ENCODE data around the gene GCKR.

GCKR gene, protein sequence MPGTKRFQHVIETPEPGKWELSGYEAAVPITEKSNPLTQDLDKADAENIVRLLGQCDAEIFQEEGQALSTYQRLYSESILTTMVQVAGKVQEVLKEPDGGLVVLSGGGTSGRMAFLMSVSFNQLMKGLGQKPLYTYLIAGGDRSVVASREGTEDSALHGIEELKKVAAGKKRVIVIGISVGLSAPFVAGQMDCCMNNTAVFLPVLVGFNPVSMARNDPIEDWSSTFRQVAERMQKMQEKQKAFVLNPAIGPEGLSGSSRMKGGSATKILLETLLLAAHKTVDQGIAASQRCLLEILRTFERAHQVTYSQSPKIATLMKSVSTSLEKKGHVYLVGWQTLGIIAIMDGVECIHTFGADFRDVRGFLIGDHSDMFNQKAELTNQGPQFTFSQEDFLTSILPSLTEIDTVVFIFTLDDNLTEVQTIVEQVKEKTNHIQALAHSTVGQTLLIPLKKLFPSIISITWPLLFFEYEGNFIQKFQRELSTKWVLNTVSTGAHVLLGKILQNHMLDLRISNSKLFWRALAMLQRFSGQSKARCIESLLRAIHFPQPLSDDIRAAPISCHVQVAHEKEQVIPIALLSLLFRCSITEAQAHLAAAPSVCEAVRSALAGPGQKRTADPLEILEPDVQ

DNA sequence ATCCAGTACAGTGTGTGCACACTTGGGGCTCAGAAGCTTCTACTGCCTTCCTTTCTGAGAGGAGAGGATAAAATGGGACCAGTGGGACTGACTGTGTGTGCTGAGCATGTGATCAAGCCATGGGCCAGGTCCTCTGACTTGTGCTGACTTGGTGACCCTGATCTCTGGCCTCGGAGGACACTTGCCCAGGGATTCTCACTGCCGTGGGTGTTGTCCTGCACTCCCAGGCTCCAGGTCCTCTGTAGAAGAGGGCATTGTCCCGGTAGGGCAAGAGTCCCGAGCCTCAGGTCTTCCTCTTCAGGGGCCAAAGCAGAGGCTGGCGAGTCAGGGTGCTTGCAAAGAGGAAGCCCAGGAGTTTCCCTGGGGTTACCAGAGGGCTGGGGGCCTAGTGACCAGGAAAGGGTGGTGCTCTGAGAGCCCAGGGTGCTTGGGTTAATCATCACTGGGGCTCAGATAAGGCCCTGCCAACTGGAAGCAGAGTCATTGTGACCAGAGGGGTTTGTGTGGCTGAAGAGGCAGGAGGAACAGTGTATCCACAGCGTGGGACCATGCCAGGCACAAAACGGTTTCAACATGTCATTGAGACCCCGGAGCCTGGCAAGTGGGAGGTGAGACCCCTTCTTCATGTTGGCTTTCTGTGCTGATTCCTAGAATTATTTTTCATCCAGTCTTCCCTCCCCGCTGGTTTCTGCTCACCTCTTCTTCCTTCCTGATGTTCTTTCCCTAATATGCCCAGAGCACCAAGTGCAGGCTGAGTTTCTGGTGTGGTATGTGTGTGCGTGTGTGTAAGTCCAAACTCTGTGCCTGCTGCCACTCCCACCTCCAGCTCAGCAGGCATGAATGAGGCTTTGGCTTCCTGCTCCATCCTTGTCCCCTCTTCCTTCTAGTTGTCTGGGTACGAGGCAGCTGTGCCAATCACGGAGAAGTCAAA, at the start of gene GCKR:
TSS of gene GCKR (plus strand) at position 483 of the 931 bp plus-strand sequence. CDS start at position 549, 66 bp downstream.
- peaks cover 28% of the 10 kb centered on the region for H3K27me3 Mint-ChIP-seq
- H3K4me3 Mint-ChIP-seq = peak within 1 kb of the TSS; percentile 66
- peaks cover 10% of the 10 kb centered on the region for H3K4me1 Mint-ChIP-seq
- H3K9me3 Mint-ChIP-seq = no peaks in the 10 kb centered on the region
- no peak within 1 kb of the TSS for H3K27ac Mint-ChIP-seq
- H3K36me3 Mint-ChIP-seq = no peaks in the 10 kb centered on the region

DNA sequence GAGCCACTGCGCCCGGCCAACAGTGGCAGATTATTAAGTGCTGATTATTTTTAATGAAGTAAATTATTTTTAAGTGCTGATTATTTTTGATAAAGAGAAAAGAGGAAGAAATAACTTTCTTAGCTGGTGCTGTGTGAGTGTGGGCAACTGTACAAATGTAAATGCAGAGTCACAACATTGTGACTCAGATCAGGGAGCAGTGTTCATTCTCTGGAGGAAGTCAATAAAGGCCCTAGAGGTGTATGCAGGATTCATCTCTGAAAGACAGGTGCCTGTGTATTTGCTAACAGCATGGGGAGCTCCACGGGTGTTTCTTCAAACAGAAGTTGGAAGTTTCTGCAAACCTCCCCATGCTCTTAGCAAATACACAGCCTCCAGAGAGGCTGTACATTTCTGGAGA, 48.3 kb upstream of the GCKR start:
- peaks cover 9% of the 10 kb centered on the region for H3K4me1 Mint-ChIP-seq
- H3K27ac Mint-ChIP-seq = no peak overlapping the region
- H3K27me3 Mint-ChIP-seq = no peaks in the 10 kb centered on the region
- H3K9me3 Mint-ChIP-seq = no peaks in the 10 kb centered on the region
- no peak overlapping the region for H3K4me3 Mint-ChIP-seq
- peaks cover 3% of the 10 kb centered on the region for H3K36me3 Mint-ChIP-seq

DNA sequence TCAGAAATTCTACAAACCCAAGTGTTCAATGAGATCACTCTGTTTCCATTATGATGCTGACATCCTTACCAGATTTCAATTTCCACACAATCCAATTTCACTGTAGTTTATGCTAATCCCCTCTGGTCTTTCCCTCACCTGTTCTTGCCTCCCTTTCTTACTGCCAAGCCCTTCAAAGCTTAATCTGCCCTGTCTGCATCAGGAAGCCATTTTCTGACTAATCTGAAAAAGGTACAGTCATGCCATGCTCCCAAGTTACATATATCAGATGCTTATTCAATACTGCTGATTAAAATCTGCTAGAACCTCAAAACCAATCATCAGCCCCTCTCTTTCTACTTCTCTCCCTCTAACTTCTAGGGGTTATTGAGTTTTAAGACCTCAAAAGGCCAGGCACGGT, 45.5 kb upstream of the GCKR start:
- Mint-ChIP-seq H3K4me3 (no peak overlapping the region), H3K36me3 (peaks cover 4% of the 10 kb centered on the region), H3K27me3 (no peaks in the 10 kb centered on the region), H3K9me3 (no peaks in the 10 kb centered on the region), H3K4me1 (peaks cover 2% of the 10 kb centered on the region), H3K27ac (no peak overlapping the region)

DNA sequence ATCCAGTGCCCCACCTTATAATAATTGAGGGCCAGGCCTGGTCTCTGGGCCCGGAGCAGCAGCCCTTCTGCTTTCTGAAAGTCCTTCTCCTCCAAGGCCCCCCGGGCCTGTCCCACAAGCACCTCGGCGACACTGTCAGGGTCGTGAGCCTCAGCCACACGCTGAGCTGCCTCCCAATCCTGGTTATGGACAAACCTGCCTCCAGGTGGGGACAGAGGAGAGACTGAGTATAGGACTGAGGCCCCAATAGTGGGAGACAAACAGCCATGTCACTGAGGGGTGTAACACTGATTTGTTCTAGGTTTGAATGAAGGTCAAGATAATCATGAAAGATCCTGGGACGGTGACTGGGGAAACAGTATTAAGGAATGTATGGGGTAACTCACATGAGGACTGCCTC, 42.7 kb upstream of the GCKR start:
- no peak overlapping the region for H3K27ac Mint-ChIP-seq
- H3K4me3 Mint-ChIP-seq = no peak overlapping the region
- H3K4me1 Mint-ChIP-seq = no peaks in the 10 kb centered on the region
- H3K27me3 Mint-ChIP-seq = no peaks in the 10 kb centered on the region
- no peaks in the 10 kb centered on the region for H3K9me3 Mint-ChIP-seq
- peaks cover 7% of the 10 kb centered on the region for H3K36me3 Mint-ChIP-seq

DNA sequence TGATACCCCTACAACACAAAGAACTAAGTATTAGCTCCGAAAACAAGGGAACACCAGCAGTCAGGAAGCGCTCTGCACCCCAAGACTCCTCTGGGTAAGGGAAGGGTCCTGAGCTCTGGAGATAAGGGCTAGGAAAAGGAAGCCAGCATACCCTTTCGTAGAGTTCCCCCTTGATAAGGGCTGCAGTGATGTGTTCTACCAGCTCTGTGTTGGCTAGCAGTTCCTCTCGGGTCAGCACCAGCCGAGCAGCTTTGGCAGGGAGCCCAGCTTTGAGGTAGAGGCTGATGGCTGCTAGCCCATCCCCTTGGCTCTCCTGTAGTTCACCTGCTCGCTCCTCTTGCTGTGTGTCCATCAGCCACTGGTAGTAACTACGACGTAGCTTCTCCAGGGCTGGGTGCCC, 35.5 kb upstream of the GCKR start:
- Mint-ChIP-seq H3K27ac (no peak overlapping the region), H3K36me3 (peaks cover 7% of the 10 kb centered on the region), H3K4me1 (no peaks in the 10 kb centered on the region), H3K27me3 (no peaks in the 10 kb centered on the region), H3K9me3 (no peaks in the 10 kb centered on the region), H3K4me3 (no peak overlapping the region)

DNA sequence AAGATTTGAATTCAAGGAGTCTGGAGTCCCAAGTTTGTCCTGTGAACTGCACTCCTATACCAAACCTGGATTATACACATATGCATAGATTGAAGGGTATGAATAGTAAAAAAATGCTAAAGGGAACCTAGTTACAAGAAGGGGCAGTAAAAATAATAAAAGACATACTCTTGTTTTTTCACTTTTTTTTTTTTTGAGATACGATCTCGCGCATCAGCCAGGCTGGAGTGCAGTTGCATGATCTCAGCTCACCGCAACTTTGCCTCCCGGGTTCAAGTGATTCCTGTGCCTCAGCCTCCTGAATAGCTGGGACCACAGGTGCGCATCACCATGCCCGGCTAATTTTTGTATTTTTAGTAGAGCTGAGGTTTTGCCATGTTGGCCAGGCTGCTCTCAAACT, 32.2 kb upstream of the GCKR start:
- H3K4me3 Mint-ChIP-seq = no peak overlapping the region
- H3K36me3 Mint-ChIP-seq = peaks cover 4% of the 10 kb centered on the region
- no peaks in the 10 kb centered on the region for H3K27me3 Mint-ChIP-seq
- no peak overlapping the region for H3K27ac Mint-ChIP-seq
- H3K9me3 Mint-ChIP-seq = no peaks in the 10 kb centered on the region
- H3K4me1 Mint-ChIP-seq = no peaks in the 10 kb centered on the region

DNA sequence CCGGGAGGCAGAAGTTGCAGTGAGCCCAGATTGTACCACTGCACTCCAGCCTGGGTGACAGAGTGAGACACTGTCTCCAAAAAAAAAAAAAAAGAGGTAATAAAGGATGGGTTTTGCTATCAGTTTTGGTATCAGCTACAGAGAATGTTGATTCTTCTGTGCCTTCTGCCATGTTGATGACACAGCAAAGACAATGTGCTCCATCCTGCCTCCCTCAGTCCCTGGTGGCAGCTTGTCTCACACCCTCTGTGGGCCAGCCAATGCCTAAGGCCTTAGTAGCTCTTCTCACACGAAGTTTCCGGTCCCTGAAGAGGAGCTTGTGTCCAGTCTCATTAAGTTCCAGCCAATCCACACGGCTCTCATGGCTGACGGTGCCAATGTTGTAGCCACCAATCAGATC, 24.7 kb upstream of the GCKR start:
- Mint-ChIP-seq H3K9me3 (no peaks in the 10 kb centered on the region), H3K4me3 (no peak overlapping the region), H3K36me3 (peaks cover 5% of the 10 kb centered on the region), H3K4me1 (no peaks in the 10 kb centered on the region), H3K27me3 (no peaks in the 10 kb centered on the region), H3K27ac (no peak overlapping the region)

DNA sequence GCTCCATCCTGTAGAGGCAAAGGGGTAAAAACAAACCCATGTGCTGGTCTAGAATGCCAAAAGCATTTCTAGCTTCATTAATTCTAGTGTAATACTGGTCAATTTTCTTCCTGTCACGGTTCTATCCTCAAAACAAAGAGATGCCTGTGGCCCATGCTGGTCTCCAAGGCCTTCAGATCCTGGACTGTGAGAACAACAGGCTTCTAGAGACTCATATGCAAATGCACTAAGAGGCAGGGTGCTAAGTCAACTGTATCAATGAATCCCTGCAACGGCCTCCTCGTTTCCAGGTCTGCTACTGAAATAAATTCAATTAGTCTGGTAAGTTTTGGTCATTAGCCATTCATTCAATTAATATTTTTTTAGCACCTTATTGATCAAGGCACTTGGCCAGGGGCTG, 11.1 kb upstream of the GCKR start:
- Mint-ChIP-seq H3K4me3 (no peak overlapping the region), H3K36me3 (peaks cover 6% of the 10 kb centered on the region), H3K27me3 (no peaks in the 10 kb centered on the region), H3K9me3 (no peaks in the 10 kb centered on the region), H3K4me1 (peaks cover 15% of the 10 kb centered on the region), H3K27ac (no peak overlapping the region)

DNA sequence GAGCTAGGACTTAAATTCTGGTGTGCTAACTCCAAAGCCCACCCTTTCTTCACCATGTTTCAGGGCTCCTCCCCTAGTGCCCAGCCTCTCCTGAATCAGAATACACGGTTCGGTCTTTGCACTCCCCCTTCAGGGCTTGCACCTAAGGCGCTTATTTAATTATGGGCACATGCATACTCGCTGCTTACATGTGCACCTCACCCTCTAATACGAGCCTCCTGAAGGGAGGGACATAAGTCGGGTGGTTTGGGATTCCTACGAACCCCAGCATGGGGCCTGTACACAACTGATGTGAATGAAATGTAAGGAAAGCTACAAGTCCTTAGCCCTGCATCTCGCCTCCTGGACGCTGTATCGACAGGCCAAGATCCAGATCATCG, 7.5 kb upstream of the GCKR start:
- H3K27me3 Mint-ChIP-seq = peaks cover 5% of the 10 kb centered on the region
- peaks cover 2% of the 10 kb centered on the region for H3K36me3 Mint-ChIP-seq
- peak overlapping the region; percentile 69 for H3K27ac Mint-ChIP-seq
- no peaks in the 10 kb centered on the region for H3K9me3 Mint-ChIP-seq
- peak overlapping the region; percentile 70 for H3K4me3 Mint-ChIP-seq
- peaks cover 18% of the 10 kb centered on the region for H3K4me1 Mint-ChIP-seq

DNA sequence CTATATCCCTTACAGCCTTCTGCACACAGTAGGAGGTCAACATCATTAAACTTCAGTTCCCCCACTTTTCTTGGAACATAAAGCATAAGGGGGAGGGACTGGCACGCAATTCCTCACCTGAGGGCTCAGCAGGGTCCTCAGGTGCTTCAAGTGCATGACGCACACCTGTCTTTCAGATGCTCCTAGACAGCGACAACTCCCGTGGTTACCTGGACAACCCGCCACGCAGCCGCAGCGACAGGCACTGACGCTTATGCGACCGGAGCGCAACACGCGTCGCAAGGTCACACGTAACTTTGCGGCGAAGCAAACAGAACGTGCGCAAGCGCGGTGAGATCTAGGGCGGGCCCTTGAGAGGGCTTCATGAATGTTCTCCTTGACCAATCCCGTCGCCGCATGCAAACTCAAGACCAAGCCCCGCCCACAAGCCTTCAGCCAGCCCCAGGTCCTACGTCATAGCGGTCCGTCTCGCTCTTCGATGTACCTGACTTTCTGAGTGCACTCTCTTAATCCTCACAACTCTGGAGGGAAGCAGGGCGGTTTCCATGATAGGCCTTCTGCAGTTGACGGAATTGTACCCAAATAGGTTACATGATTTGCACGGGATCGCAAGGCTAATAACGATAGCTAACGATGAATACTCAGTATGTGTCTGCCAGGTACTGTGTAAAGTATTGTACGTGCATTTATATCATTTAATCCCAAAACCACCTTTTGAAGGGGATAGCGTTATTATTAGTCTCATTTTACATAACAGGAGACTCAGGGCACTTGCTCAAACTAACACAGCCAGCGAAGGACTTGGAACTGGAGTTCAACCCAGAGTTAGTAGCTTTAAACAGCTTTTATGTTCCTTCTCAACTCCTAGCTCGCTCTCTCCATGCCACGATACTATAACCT, 6.9 kb upstream of the GCKR start, which contains the start of gene IFT172:
TSS of gene IFT172 (minus strand) at position 246 of the 900 bp plus-strand sequence. CDS start at position 156, 90 bp downstream.
- no peaks in the 10 kb centered on the region for H3K9me3 Mint-ChIP-seq
- peak within 1 kb of the TSS; percentile 69 for H3K27ac Mint-ChIP-seq
- H3K4me1 Mint-ChIP-seq = peaks cover 18% of the 10 kb centered on the region
- H3K4me3 Mint-ChIP-seq = peak within 1 kb of the TSS; percentile 70
- peaks cover 6% of the 10 kb centered on the region for H3K27me3 Mint-ChIP-seq
- H3K36me3 Mint-ChIP-seq = peaks cover 2% of the 10 kb centered on the region

DNA sequence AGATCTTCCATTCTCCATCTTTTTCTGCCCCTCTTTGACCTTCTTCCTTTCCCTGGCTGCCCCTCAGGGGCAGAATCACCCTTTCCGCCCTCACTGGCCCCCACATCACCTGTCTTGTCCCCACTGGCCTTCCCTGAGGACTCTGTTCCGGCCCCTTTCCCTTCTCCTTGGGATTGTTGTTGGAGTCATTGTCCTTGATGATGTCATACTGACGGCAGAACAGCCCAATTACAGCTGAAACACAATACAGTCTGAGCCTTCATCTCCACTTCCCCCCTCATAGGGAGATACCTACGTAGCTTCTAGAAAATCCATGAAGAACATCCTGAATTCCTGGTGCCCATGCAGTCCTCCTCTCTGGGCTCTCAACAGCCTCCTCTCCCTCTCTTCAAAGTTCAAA, 4.1 kb upstream of the GCKR start:
- Mint-ChIP-seq H3K27me3 (peaks cover 24% of the 10 kb centered on the region), H3K36me3 (no peaks in the 10 kb centered on the region), H3K27ac (no peak overlapping the region), H3K4me3 (no peak overlapping the region), H3K4me1 (peaks cover 25% of the 10 kb centered on the region), H3K9me3 (no peaks in the 10 kb centered on the region)

DNA sequence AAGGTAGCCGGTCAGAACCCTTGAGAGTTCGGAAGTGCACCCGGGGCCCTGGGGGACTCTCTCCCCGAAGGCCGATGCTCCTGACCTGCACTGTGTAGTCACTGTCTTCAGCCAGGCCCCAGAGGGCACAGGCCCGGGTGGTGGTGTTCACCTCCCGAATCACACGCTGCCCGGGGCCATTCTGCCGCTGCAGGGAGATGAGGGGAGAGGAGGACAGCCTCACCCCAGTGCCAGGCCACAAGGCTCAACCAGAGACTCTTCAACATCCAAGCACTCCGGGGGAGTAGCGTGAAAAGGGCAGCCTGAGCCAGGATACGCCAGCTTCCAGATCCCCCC, 2.7 kb upstream of the GCKR start:
- peaks cover 28% of the 10 kb centered on the region for H3K27me3 Mint-ChIP-seq

DNA sequence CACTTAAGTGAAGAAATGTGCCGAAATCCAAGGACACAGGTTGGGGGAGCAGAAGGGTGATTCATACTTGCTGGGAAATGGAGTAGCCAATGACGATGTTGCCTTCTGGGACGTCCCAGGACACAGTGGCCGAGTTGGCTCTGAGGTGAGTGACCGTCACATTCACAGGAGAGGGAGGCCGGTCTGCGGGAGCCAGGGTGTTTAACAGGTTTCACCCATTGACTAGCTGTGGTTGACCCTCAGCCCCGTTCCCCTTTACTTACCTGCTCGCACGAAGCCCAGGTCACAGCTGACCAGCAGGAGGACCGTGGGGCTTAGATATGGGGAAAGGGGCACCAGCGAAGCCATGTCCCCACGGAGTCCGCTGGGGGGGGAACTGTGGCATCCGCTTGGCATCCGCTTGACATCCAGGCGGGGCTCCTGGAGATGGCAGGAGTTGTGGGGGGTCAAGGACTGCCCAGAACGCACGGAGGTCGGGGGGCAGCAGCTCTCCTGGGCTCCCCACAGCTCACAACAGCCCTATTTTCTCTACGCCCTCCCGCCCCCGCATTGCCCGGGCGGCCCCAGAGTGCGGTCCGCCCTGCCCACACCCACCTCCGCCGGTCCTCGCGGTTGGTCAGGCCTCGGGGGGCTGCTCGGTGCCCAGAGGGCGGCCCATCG, 2.2 kb upstream of the GCKR start:
- Mint-ChIP-seq H3K36me3 (no peaks in the 10 kb centered on the region), H3K4me1 (peaks cover 21% of the 10 kb centered on the region), H3K27ac (no peak overlapping the region), H3K27me3 (peaks cover 28% of the 10 kb centered on the region), H3K9me3 (no peaks in the 10 kb centered on the region), H3K4me3 (peak overlapping the region; percentile 34)

More for the DNA sequence above, 2.7 kb upstream of the GCKR start:
- H3K4me1 Mint-ChIP-seq = peaks cover 25% of the 10 kb centered on the region
- H3K4me3 Mint-ChIP-seq = peak overlapping the region; percentile 34
- no peaks in the 10 kb centered on the region for H3K9me3 Mint-ChIP-seq
- no peak overlapping the region for H3K27ac Mint-ChIP-seq
- H3K36me3 Mint-ChIP-seq = no peaks in the 10 kb centered on the region

DNA sequence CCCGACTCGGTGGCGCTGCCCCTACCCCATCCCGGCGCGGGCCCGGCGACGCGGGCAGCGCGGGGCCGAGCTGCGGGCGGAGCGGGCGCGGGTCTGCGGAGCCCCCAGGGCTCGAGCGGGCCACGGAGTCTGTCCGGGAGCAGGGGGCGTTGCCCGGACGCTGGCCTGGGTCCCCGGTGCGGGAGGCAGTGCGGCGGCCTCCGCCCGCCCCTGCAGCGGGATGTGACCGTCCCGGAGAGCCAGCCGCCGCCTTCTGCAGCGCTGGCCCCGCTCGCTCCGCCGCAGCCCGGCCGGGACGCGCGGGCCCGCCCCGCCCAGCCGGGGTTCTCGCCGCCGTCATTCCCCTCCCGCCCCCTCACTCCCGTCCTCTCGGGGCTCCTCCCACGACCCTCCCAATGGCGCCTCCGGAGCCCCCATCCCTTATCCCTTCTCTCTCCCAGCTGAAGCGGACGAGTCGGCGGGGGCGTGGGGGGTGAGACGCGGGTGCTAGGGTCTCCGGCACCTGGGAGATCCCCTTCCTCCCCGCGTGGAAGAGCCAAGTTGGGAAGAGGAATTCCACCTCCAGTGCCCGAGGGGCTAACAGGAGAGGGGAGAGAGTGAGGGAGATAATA, 1.6 kb upstream of the GCKR start, which contains the start of gene FNDC4:
TSS of gene FNDC4 (minus strand) at position 257 of the 611 bp plus-strand sequence. CDS start 521 bp downstream, outside the sequence.
- Mint-ChIP-seq H3K27ac (no peak within 1 kb of the TSS), H3K4me3 (peak within 1 kb of the TSS; percentile 66), H3K36me3 (no peaks in the 10 kb centered on the region), H3K27me3 (peaks cover 28% of the 10 kb centered on the region), H3K9me3 (no peaks in the 10 kb centered on the region), H3K4me1 (peaks cover 14% of the 10 kb centered on the region)

All from activated naive CD4-positive, alpha-beta T cell treated with anti-CD3 and anti-CD28 coated beads, Interleukin-2, amount 50 U/mL, for 24 hours (primary cell).